Osteoblast (primary cell): ENCODE measurements around the gene CCNY. TPM values are rescaled to one million over a fixed set of nuclear protein-coding genes. Genes with fewer than 3 reads are reported as not detected.
A peak's percentile ranks its signal among the peaks of the same experiment; 100 is the strongest.

Experiments
- DNase-seq: peaks from one replicate; pipeline ENCODE4 v3.0.0; 2011; ENCODE audit warnings: low spot score, mixed read lengths; ENCODE audit not compliant: insufficient read length; ENCODE audit errors: missing footprints
- H2AFZ ChIP-seq: 2 replicates; pipeline ENCODE4 v1.6.0; 2011; ENCODE audit warnings: mild to moderate bottlenecking, low read length
- H3K27ac ChIP-seq: 2 replicates; pipeline ENCODE4 v1.5.1; 2011; ENCODE audit warnings: mild to moderate bottlenecking, low read depth, low read length, moderate library complexity
- H3K27me3 ChIP-seq: 2 replicates; pipeline ENCODE4 v1.6.0; 2012; ENCODE audit warnings: mild to moderate bottlenecking, control low read depth, inconsistent platforms, low read length, moderate library complexity; ENCODE audit not compliant: insufficient read depth
- H3K36me3 ChIP-seq: 2 replicates; pipeline ENCODE4 v1.5.1; 2011; ENCODE audit warnings: mild to moderate bottlenecking, low read length, control low read depth, moderate library complexity; ENCODE audit not compliant: insufficient read depth
- H3K4me1 ChIP-seq: 2 replicates; pipeline ENCODE4 v1.5.1; 2011; ENCODE audit warnings: mild to moderate bottlenecking, low read length, control low read depth, moderate library complexity; ENCODE audit not compliant: insufficient read depth
- H3K4me2 ChIP-seq: 2 replicates; pipeline ENCODE4 v1.6.0; 2011; ENCODE audit warnings: mild to moderate bottlenecking, low read length; ENCODE audit not compliant: insufficient read depth
- H3K4me3 ChIP-seq: fragments of 200-600 bp; sonication (generic); 3 replicates; pipeline ENCODE4 v1.5.1; 2012; ENCODE audit warnings: mild to moderate bottlenecking, low read length, inconsistent platforms; ENCODE audit not compliant: insufficient read depth
- H3K79me2 ChIP-seq: 2 replicates; pipeline ENCODE4 v1.6.0; 2012; ENCODE audit warnings: mild to moderate bottlenecking, low read length, control low read depth, inconsistent platforms; ENCODE audit not compliant: insufficient read depth
- H3K9me3 ChIP-seq: 2 replicates; pipeline ENCODE4 v1.5.1; 2011; ENCODE audit warnings: low read depth, low read length, control low read depth
- H4K20me1 ChIP-seq: 2 replicates; pipeline ENCODE4 v1.6.0; 2012; ENCODE audit warnings: mild to moderate bottlenecking, low read length, control low read depth; ENCODE audit not compliant: insufficient read depth
- total RNA-seq: library from RNA; depleted of rRNA; stranded (reverse); fragments of >200 nt; gene quantifications from 2 replicates; pipeline ENCODE4 v1.2.3, GENCODE V29; 2012
- TF ChIP-seq, protein P1 (sequence below): IDR thresholded peaks from 2 replicates; pipeline ENCODE4 v1.5.1; 2011; ENCODE audit warnings: mild to moderate bottlenecking, low read depth, low read length, moderate library complexity; ENCODE audit errors: extremely low read depth

CCNY gene
- total RNA-seq, 1 donor: 53.2 TPM

DNA sequence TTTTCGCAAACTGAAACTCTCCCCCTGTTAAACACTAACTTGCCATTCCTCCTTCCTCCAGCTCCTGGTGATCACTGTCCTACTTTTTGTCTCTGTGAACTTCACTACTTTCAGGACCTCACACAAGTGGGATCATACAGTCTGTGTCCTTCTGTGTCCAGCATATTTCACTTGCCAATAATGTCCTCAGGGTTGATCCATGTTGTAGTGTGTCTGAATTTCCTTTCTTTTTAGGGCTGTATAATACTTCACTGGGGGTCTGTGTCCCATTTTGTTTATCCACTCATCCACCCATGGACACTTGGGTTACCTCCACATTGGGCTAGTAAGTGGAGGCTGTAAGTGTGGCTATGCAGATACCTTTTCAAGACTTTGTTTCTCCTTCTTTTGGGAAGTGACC lies 226.1 kb downstream of the CCNY start:
- Histone ChIP-seq H3K4me1 (peaks cover 23% of the 10 kb centered on the region), H3K27me3 (no peaks in the 10 kb centered on the region), H2AFZ (no peak overlapping the region), H4K20me1 (no peaks in the 10 kb centered on the region), H3K4me3 (no peak overlapping the region), H3K9me3 (no peaks in the 10 kb centered on the region), H3K27ac (no peak overlapping the region), H3K4me2 (no peak overlapping the region), H3K79me2 (peaks cover 21% of the 10 kb centered on the region), H3K36me3 (peaks cover 5% of the 10 kb centered on the region)
- TF ChIP-seq, protein P1, sequence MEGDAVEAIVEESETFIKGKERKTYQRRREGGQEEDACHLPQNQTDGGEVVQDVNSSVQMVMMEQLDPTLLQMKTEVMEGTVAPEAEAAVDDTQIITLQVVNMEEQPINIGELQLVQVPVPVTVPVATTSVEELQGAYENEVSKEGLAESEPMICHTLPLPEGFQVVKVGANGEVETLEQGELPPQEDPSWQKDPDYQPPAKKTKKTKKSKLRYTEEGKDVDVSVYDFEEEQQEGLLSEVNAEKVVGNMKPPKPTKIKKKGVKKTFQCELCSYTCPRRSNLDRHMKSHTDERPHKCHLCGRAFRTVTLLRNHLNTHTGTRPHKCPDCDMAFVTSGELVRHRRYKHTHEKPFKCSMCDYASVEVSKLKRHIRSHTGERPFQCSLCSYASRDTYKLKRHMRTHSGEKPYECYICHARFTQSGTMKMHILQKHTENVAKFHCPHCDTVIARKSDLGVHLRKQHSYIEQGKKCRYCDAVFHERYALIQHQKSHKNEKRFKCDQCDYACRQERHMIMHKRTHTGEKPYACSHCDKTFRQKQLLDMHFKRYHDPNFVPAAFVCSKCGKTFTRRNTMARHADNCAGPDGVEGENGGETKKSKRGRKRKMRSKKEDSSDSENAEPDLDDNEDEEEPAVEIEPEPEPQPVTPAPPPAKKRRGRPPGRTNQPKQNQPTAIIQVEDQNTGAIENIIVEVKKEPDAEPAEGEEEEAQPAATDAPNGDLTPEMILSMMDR: no peak
- DNase-seq: no peak

DNA sequence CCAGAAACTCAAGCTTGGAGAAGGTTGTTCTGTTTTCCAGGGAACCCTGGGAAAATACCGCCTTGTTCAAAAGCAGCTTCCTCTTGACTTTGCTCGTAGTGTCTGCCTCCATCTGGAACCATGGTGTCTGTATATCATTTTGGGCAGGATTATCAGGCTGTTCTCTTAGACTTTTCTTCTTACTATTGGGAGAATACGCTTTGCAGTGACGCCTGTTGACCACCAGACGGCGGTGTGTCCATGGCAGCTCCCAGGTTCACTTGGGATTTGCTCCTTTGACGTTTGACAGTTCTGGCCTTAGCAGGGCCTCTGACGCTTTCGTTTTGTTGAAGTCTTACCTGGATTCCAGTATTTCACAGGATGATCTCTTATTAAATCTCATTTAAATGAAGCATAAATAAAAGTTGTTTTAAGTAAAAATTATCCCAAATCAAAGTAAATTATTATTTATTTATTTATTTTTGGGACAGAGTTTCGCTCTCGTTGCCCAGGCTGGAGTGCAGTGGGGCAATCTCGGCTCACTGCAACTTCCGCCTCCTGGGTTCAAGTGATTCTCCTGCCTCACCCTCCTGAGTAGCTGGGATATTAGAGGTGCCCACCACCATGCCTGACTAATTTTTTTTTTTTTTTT lies 227.1 kb downstream of the CCNY start:
- Histone ChIP-seq H3K4me1 (peaks cover 23% of the 10 kb centered on the region), H3K79me2 (peaks cover 18% of the 10 kb centered on the region), H3K36me3 (peaks cover 10% of the 10 kb centered on the region), H3K4me2 (peak overlapping the region; percentile 5), H4K20me1 (no peaks in the 10 kb centered on the region), H3K27me3 (no peaks in the 10 kb centered on the region), H3K4me3 (no peak overlapping the region), H3K9me3 (no peaks in the 10 kb centered on the region), H3K27ac (no peak overlapping the region), H2AFZ (no peak overlapping the region)
- peak; percentile 68 for DNase-seq
- TF ChIP-seq, protein P1: peak; percentile 100

DNA sequence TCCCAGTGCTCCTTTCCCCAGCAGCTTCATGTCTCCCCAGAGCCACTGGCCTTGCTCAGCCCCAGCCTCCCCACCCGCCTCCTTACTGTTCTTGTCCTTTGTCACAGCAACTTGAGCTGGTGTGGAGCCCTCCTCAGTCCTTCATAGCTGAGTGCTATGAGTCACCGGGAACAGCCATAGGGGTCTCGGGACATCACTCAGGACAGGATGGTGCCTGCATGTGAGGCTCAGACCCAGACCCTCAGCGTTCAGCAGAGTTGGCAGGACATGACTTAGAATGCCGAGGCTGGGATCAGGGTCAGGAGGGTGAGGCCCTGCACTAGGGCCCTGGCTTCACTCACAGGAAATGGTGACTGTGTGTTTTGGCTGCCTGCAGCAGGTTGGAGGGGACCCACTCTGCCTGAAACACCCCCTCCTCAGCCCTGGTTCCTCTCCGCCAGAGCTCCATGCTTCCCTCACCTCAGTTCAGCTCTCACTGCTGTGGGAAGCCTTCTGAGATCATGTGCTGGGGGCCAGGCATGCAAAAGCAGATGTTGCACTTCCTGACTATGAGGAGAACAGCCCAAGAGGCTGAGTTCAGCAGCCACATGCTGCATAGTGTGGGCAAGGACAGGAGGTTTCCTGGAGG lies 228.1 kb downstream of the CCNY start:
- H3K4me1 ChIP-seq: peaks cover 23% of the 10 kb centered on the region
- no peaks in the 10 kb centered on the region for H3K27me3 ChIP-seq
- TF ChIP-seq, protein P1: no peak
- H3K36me3 ChIP-seq: peaks cover 15% of the 10 kb centered on the region
- no peak overlapping the region for H2AFZ ChIP-seq
- H3K4me2 ChIP-seq: no peak overlapping the region
- H3K79me2 ChIP-seq: peaks cover 18% of the 10 kb centered on the region
- H4K20me1 ChIP-seq: no peaks in the 10 kb centered on the region
- H3K9me3 ChIP-seq: no peaks in the 10 kb centered on the region
- no peak for DNase-seq
- H3K4me3 ChIP-seq: no peak overlapping the region
- peak overlapping the region; percentile 19 for H3K27ac ChIP-seq

DNA sequence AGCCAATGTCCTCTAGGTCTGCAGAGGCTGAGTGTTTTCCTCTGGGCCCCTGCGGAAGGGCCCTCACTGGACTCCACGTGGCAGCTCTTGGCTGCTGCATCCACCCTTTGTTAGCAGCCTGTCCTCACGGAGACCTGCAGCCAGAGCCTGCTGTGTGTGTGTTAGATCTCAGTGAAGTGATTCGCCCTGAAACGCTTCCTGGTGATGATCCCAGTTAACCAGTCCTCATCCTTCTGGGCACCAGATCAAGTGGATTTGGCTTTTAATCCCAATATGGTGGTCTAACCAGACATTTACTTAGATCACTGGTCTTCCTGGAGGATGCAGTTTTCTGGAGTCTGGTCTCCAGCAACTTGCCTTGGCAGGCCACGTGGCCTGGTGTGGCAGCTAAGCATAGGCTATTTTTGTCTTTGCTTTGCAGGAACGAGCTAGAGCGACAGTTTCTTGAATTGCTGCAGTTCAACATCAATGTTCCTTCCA lies 229.3 kb downstream of the CCNY start:
- Histone ChIP-seq H3K36me3 (peaks cover 20% of the 10 kb centered on the region), H3K4me3 (no peak overlapping the region), H3K79me2 (peaks cover 18% of the 10 kb centered on the region), H3K27me3 (no peaks in the 10 kb centered on the region), H3K4me2 (no peak overlapping the region), H3K9me3 (no peaks in the 10 kb centered on the region), H4K20me1 (no peaks in the 10 kb centered on the region), H3K27ac (peak overlapping the region; percentile 13), H2AFZ (no peak overlapping the region), H3K4me1 (peaks cover 27% of the 10 kb centered on the region)
- TF ChIP-seq, protein P1: no peak
- no peak for DNase-seq
